Skin epidermis (tissue), 12 donors: ENCODE results near the gene ALPK3.

Source experiments
- H3K27ac ChIP-seq, 21 experiments: fragments of 200-600 bp; sonication (generic) in 11 of 21; one replicate each; pipeline ENCODE4 v1.5.0; 2020; ENCODE audit warnings: mild to moderate bottlenecking in 3 of 21, inconsistent platforms in 2 of 21, moderate library complexity in 2 of 21
- H3K4me3 ChIP-seq, 7 experiments: fragments of 200-600 bp; sonication (generic) in 2 of 7; one replicate each; pipeline ENCODE4 v1.5.0; 2020; ENCODE audit warnings: inconsistent platforms in 2 of 7, mild to moderate bottlenecking in 2 of 7, moderate library complexity in 1 of 7

Gene ALPK3

GRCh38 chr15:84909029-84909428 lies 91.9 kb downstream of the ALPK3 start:
- no peak overlapping the region for H3K27ac ChIP-seq

GRCh38 chr15:84909782-84910181 lies 92.6 kb downstream of the ALPK3 start:
- H3K4me3 ChIP-seq: no peak overlapping the region
- H3K27ac ChIP-seq: no peak overlapping the region

More at GRCh38 chr15:84909029-84909428, 91.9 kb downstream of the ALPK3 start:
- no peak overlapping the region for H3K4me3 ChIP-seq

GRCh38 chr15:84910928-84911623 lies 93.9 kb downstream of the ALPK3 start:
- no peak overlapping the region for H3K4me3 ChIP-seq
- H3K27ac ChIP-seq: peak overlapping the region in 10 of 21 experiments; percentile 0 to 78 (median 58)

- no peak overlapping the region for H3K4me3 ChIP-seq
- peak overlapping the region in 19 of 21 experiments; percentile 0 to 78 (median 55) for H3K27ac ChIP-seq
Observed at GRCh38 chr15:84911879-84912660, 94.9 kb downstream of the ALPK3 start.

- Histone ChIP-seq H3K4me3 (no peak overlapping the region), H3K27ac (peak overlapping the region in 12 of 21 experiments; percentile 0 to 78 (median 64))
Observed at GRCh38 chr15:84913360-84913723, 96.2 kb downstream of the ALPK3 start.

- Histone ChIP-seq H3K27ac (peak overlapping the region in 12 of 21 experiments; percentile 8 to 65 (median 47)), H3K4me3 (no peak overlapping the region)
Observed at GRCh38 chr15:84914351-84914750, 97.2 kb downstream of the ALPK3 start.

- H3K4me3 ChIP-seq: no peak overlapping the region
- H3K27ac ChIP-seq: peak overlapping the region in 14 of 21 experiments; percentile 2 to 65 (median 48)
Observed at GRCh38 chr15:84914909-84915605, 97.9 kb downstream of the ALPK3 start.

GRCh38 chr15:84915606-84915958 lies 98.4 kb downstream of the ALPK3 start:
- H3K4me3 ChIP-seq: no peak overlapping the region
- H3K27ac ChIP-seq: peak overlapping the region in 11 of 21 experiments; percentile 2 to 65 (median 49)

GRCh38 chr15:84917452-84917851 lies 100.3 kb downstream of the ALPK3 start:
- no peak overlapping the region for H3K4me3 ChIP-seq

GRCh38 chr15:84919106-84919667 lies 102.0 kb downstream of the ALPK3 start:
- H3K27ac ChIP-seq: no peak overlapping the region

More at GRCh38 chr15:84917452-84917851, 100.3 kb downstream of the ALPK3 start:
- no peak overlapping the region for H3K27ac ChIP-seq

GRCh38 chr15:84921121-84921520 lies 104.0 kb downstream of the ALPK3 start:
- H3K4me3 ChIP-seq: no peak overlapping the region
- H3K27ac ChIP-seq: no peak overlapping the region

More at GRCh38 chr15:84919106-84919667, 102.0 kb downstream of the ALPK3 start:
- H3K4me3 ChIP-seq: no peak overlapping the region

- Histone ChIP-seq H3K4me3 (no peak overlapping the region), H3K27ac (no peak overlapping the region)
Observed at GRCh38 chr15:84922530-84922929, 105.4 kb downstream of the ALPK3 start.
